Smooth muscle cell (in vitro differentiated cells): ENCODE data around the gene CTSC. TPM values are rescaled to one million over a fixed set of nuclear protein-coding genes. Genes with fewer than 3 reads are reported as not detected.

Source experiments
- DNase-seq: peaks from one replicate; lab custom pipeline; 2025; ENCODE audit not compliant: unreplicated experiment; lab: John Stamatoyannopoulos, UW
- H2AFZ ChIP-seq: fragments of 200-600 bp; sonication (generic); 2 replicates; pipeline ENCODE4 v1.6.0; 2016; ENCODE audit warnings: antibody characterized with exemption, low read depth, mild to moderate bottlenecking
- H3F3A ChIP-seq: fragments of 200-600 bp; sonication (generic); 2 replicates; pipeline ENCODE4 v1.6.0; 2017; ENCODE audit warnings: antibody characterized with exemption, low read depth
- H3K27ac ChIP-seq: fragments of 200-600 bp; sonication (generic); 2 replicates; pipeline ENCODE4 v1.5.1; 2016; ENCODE audit warnings: low read depth, mild to moderate bottlenecking
- H3K27me3 ChIP-seq: fragments of 200-600 bp; sonication (generic); 2 replicates; pipeline ENCODE4 v1.6.1; 2016; ENCODE audit warnings: low read depth, mild to moderate bottlenecking
- H3K36me3 ChIP-seq: fragments of 200-600 bp; sonication (generic); 2 replicates; pipeline ENCODE4 v1.5.1; 2016; ENCODE audit warnings: low read depth
- H3K4me1 ChIP-seq: fragments of 200-600 bp; sonication (generic); 2 replicates; pipeline ENCODE4 v1.5.1; 2016; ENCODE audit warnings: low read depth
- H3K4me2 ChIP-seq: fragments of 200-600 bp; sonication (generic); 2 replicates; pipeline ENCODE4 v1.6.0; 2016; ENCODE audit warnings: mild to moderate bottlenecking
- H3K4me3 ChIP-seq: fragments of 200-600 bp; sonication (generic); 2 replicates; pipeline ENCODE4 v1.5.1; 2016; ENCODE audit warnings: mild to moderate bottlenecking
- H3K79me2 ChIP-seq: fragments of 200-600 bp; sonication (generic); 2 replicates; pipeline ENCODE4 v1.6.0; 2016; ENCODE audit warnings: low read depth, mild to moderate bottlenecking
- H3K9ac ChIP-seq: fragments of 200-600 bp; sonication (generic); 2 replicates; pipeline ENCODE4 v1.6.0; 2016; ENCODE audit warnings: low read depth
- H3K9me3 ChIP-seq: fragments of 200-600 bp; sonication (generic); replicated peaks from 2 replicates; pipeline ENCODE4 v1.5.1; 2016; ENCODE audit warnings: low read depth
- H4K20me1 ChIP-seq: fragments of 200-600 bp; sonication (generic); 2 replicates; pipeline ENCODE4 v1.6.0; 2016; ENCODE audit warnings: low read depth
- CTCF ChIP-seq: fragments of 200-600 bp; sonication (generic); IDR thresholded peaks from 2 replicates; pipeline ENCODE4 v1.5.1; 2017; ENCODE audit warnings: borderline replicate concordance, mild to moderate bottlenecking, antibody characterized with exemption; ENCODE audit not compliant: insufficient read depth, poor library complexity, severe bottlenecking
- WGBS: methylation state at CpG from one replicate; pipeline ENCODE4 v1.1.7; 2016; ENCODE audit warnings: low lambda C conversion rate; 5-methylcytosine and 5-hydroxymethylcytosine counted together
- polyA plus RNA-seq: library from polyadenylated mRNA; unstranded; fragments of >200 nt; fragmentation: Nextera tagmentation; extraction: Ambion mirVana; gene quantifications from 2 replicates; pipeline ENCODE4 v1.2.1, GENCODE V29; 2016
- total RNA-seq: library from RNA; depleted of rRNA; stranded (reverse); fragments of >200 nt; gene quantifications from 2 replicates; pipeline ENCODE4 v1.2.3, GENCODE V29; 2014

CTSC gene
- total and polyA plus RNA-seq, 2 experiments from 2014 or later = 74.3 to 91.8 TPM

- TF ChIP-seq CTCF = no peak
- WGBS = 57% methylated on average over 2 of the region's 2 CpGs
- Histone ChIP-seq H3F3A (no peaks in the 10 kb centered on the region), H3K4me1 (peaks cover 5% of the 10 kb centered on the region), H3K79me2 (no peaks in the 10 kb centered on the region), H3K4me2 (no peak overlapping the region), H3K9me3 (peaks cover 4% of the 10 kb centered on the region), H4K20me1 (no peaks in the 10 kb centered on the region), H2AFZ (no peak overlapping the region), H3K36me3 (no peaks in the 10 kb centered on the region), H3K9ac (no peak overlapping the region), H3K4me3 (no peak overlapping the region), H3K27ac (no peak overlapping the region), H3K27me3 (no peaks in the 10 kb centered on the region)
- DNase-seq = no peak
Measured at GRCh38 chr11:88308576-88308975, 29.0 kb downstream of the CTSC start.

GRCh38 chr11:88307749-88308425 lies 29.6 kb downstream of the CTSC start:
- TF ChIP-seq CTCF = no peak
- H3F3A ChIP-seq = no peaks in the 10 kb centered on the region
- H3K4me3 ChIP-seq = no peak overlapping the region
- no peak for DNase-seq
- no peaks in the 10 kb centered on the region for H4K20me1 ChIP-seq
- no peaks in the 10 kb centered on the region for H3K79me2 ChIP-seq
- no peak overlapping the region for H3K9ac ChIP-seq
- H3K36me3 ChIP-seq = no peaks in the 10 kb centered on the region
- no peak overlapping the region for H3K27ac ChIP-seq
- no peaks in the 10 kb centered on the region for H3K27me3 ChIP-seq
- WGBS = 96% methylated on average over 11 of the region's 11 CpGs
- no peak overlapping the region for H2AFZ ChIP-seq
- no peak overlapping the region for H3K4me2 ChIP-seq
- peaks cover 4% of the 10 kb centered on the region for H3K4me1 ChIP-seq
- peaks cover 4% of the 10 kb centered on the region for H3K9me3 ChIP-seq

GRCh38 chr11:88306785-88307184 lies 30.8 kb downstream of the CTSC start:
- DNase-seq = no peak
- H3K79me2 ChIP-seq = no peaks in the 10 kb centered on the region
- H3K27ac ChIP-seq = no peak overlapping the region
- TF ChIP-seq CTCF = no peak
- H4K20me1 ChIP-seq = no peaks in the 10 kb centered on the region
- H3K4me3 ChIP-seq = no peak overlapping the region
- H3K4me1 ChIP-seq = no peaks in the 10 kb centered on the region
- H3K27me3 ChIP-seq = no peaks in the 10 kb centered on the region
- 100% methylated on average over 2 of the region's 2 CpGs for WGBS
- no peak overlapping the region for H3K9ac ChIP-seq
- no peak overlapping the region for H3K4me2 ChIP-seq
- peaks cover 3% of the 10 kb centered on the region for H3F3A ChIP-seq
- H3K36me3 ChIP-seq = no peaks in the 10 kb centered on the region
- H3K9me3 ChIP-seq = peaks cover 4% of the 10 kb centered on the region
- no peak overlapping the region for H2AFZ ChIP-seq

DNA sequence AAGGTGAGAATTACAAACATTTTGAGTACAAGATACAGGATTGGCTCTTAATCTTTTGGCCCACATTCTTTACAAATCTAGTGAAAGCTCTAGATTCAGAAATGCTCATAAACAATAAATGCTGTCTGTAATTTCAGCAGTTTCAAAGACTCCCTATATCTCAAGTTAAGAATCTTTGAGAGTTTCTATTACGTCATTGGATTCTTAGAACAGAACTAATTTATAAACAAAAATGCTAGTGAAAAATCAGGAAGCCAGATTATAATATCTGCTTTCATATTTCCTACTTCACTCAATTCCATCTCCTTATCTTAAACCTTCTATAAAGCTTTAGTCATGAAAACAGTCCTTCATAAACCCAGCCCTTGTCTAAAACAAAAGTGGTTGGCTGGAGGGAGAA lies 32.1 kb downstream of the CTSC start:
- Histone ChIP-seq H2AFZ (no peak overlapping the region), H3K4me1 (no peaks in the 10 kb centered on the region), H3K79me2 (no peaks in the 10 kb centered on the region), H3K27me3 (no peaks in the 10 kb centered on the region), H3K9ac (no peak overlapping the region), H3K9me3 (peaks cover 4% of the 10 kb centered on the region), H4K20me1 (no peaks in the 10 kb centered on the region), H3K4me2 (no peak overlapping the region), H3F3A (peaks cover 4% of the 10 kb centered on the region), H3K27ac (no peak overlapping the region), H3K36me3 (no peaks in the 10 kb centered on the region), H3K4me3 (no peak overlapping the region)
- no peak for TF ChIP-seq CTCF
- DNase-seq = no peak
- 77% methylated on average over 1 of the region's 1 CpG for WGBS
